Right atrium auricular region (tissue), 2 donors: ENCODE results near the gene JPH3. TPM values are rescaled to one million over a fixed set of nuclear protein-coding genes. Genes with fewer than 3 reads are reported as not detected.
A peak's percentile ranks its signal among the peaks of the same experiment; 100 is the strongest.

Experiments
- DNase-seq: peaks from one replicate; pipeline ENCODE4 v3.0.0-alpha.2; 2019; ENCODE audit warnings: low spot score
- H3K27ac ChIP-seq, 2 donors: fragments of 200-600 bp; sonication (generic); 1 replicate in 1 of 2; 2 replicates in 1 of 2; pipeline ENCODE4 v1.5.1; 2016 to 2019
- H3K27me3 ChIP-seq, 2 donors: fragments of 200-600 bp; sonication (generic); one replicate each; pipeline versions ENCODE4 v1.5.1 to v1.6.0; 2017 to 2019
- H3K36me3 ChIP-seq: fragments of 200-600 bp; sonication (generic); one replicate; pipeline ENCODE4 v1.5.1; 2016
- H3K4me1 ChIP-seq, 2 donors: fragments of 200-600 bp; sonication (generic); one replicate each; pipeline versions ENCODE4 v1.5.1 to v1.6.0; 2017 to 2019
- H3K4me3 ChIP-seq, 2 donors: fragments of 200-600 bp; sonication (generic); 1 replicate in 1 of 2; 2 replicates in 1 of 2; pipeline ENCODE4 v1.5.1; 2017 to 2019; ENCODE audit warnings: mild to moderate bottlenecking in 1 of 2, moderate library complexity in 1 of 2
- H3K9me3 ChIP-seq, 2 donors: fragments of 200-600 bp; sonication (generic); one replicate each; pipeline ENCODE4 v1.5.1; 2019
- CTCF ChIP-seq, 2 donors: fragments of 200-600 bp; sonication (generic); IDR thresholded peaks; one replicate each; pipeline ENCODE4 v1.5.1; 2019; ENCODE audit warnings: antibody characterized with exemption in 2 of 2
- total RNA-seq, 2 donors: library from RNA; depleted of rRNA; stranded (reverse); fragments of >200 nt; gene quantifications; one replicate each; pipeline ENCODE4 v1.1.0, GENCODE V29; 2016

The JPH3 gene
- total RNA-seq, 2 donors from 2014 or later, result 0.08 to 0.11 TPM

GRCh38 chr16:87634411-87634810 lies 32.1 kb downstream of the JPH3 start:
- no peak for TF ChIP-seq CTCF (IDR thresholded peaks at IDR 0.05)
- peaks cover 0 to 16% of the 10 kb centered on the region in 2 donors for H3K9me3 ChIP-seq
- H3K27ac ChIP-seq, result no peak overlapping the region
- no peak for DNase-seq
- no peak overlapping the region for H3K4me3 ChIP-seq
- H3K27me3 ChIP-seq, result no peaks in the 10 kb centered on the region
- peaks cover 0 to 16% of the 10 kb centered on the region in 2 donors for H3K4me1 ChIP-seq
- no peaks in the 10 kb centered on the region for H3K36me3 ChIP-seq

- H3K4me3 ChIP-seq, result peak overlapping the region in 1 of 2 donors; percentile 10
- H3K4me1 ChIP-seq, result peaks cover 0 to 16% of the 10 kb centered on the region in 2 donors
- no peaks in the 10 kb centered on the region for H3K27me3 ChIP-seq
- no peak for DNase-seq
- H3K27ac ChIP-seq, result no peak overlapping the region
- peaks cover 0 to 12% of the 10 kb centered on the region in 2 donors for H3K9me3 ChIP-seq
- H3K36me3 ChIP-seq, result no peaks in the 10 kb centered on the region
- peak in 1 of 2 donors; percentile 71 for TF ChIP-seq CTCF (IDR thresholded peaks at IDR 0.05)
Measured at GRCh38 chr16:87635541-87636049, 33.3 kb downstream of the JPH3 start.

- Histone ChIP-seq H3K4me3 (peak overlapping the region in 1 of 2 donors; percentile 10), H3K36me3 (no peaks in the 10 kb centered on the region), H3K27ac (no peak overlapping the region), H3K9me3 (peaks cover 0 to 7% of the 10 kb centered on the region in 2 donors), H3K27me3 (no peaks in the 10 kb centered on the region), H3K4me1 (peaks cover 0 to 16% of the 10 kb centered on the region in 2 donors)
- TF ChIP-seq CTCF (IDR thresholded peaks at IDR 0.05), result peak in 1 of 2 donors; percentile 72
- DNase-seq, result peak; percentile 82
Measured at GRCh38 chr16:87636050-87636684, 33.9 kb downstream of the JPH3 start.

GRCh38 chr16:87636741-87637140 lies 34.4 kb downstream of the JPH3 start:
- Histone ChIP-seq H3K27me3 (no peaks in the 10 kb centered on the region), H3K36me3 (no peaks in the 10 kb centered on the region), H3K4me1 (peaks cover 0 to 16% of the 10 kb centered on the region in 2 donors), H3K9me3 (peaks cover 0 to under 1% of the 10 kb centered on the region in 2 donors), H3K27ac (no peak overlapping the region), H3K4me3 (no peak overlapping the region)
- no peak for DNase-seq
- TF ChIP-seq CTCF (IDR thresholded peaks at IDR 0.05), result no peak

- H3K27ac ChIP-seq, result no peak overlapping the region
- no peaks in the 10 kb centered on the region for H3K27me3 ChIP-seq
- peaks cover 0 to 16% of the 10 kb centered on the region in 2 donors for H3K4me1 ChIP-seq
- H3K9me3 ChIP-seq, result no peaks in the 10 kb centered on the region
- no peak for DNase-seq
- no peak for TF ChIP-seq CTCF (IDR thresholded peaks at IDR 0.05)
- no peaks in the 10 kb centered on the region for H3K36me3 ChIP-seq
- no peak overlapping the region for H3K4me3 ChIP-seq
Measured at GRCh38 chr16:87637357-87637756, 35.0 kb downstream of the JPH3 start.
